PC-3 (cell line): ENCODE results near the gene NTN4. TPM values are rescaled to one million over a fixed set of nuclear protein-coding genes. Genes with fewer than 3 reads are reported as not detected.

Experiments
- ATAC-seq: fragments of 200-7000 bp; cut with Tn5 transposase; 2 replicates; pipeline ENCODE4 v1.9.1; 2020; ENCODE audit warnings: mild to moderate bottlenecking, moderate library complexity
- BruUV-seq: library from RNA; stranded (reverse); fragments of 400-500 nt; replicated peaks from 2 replicates; lab custom pipeline; 2021; lab: Mats Ljungman, UMichigan
- CTCF ChIA-PET: fragments of 300-600 bp; sonication (Branson Sonifier 250); formaldehyde crosslinking; loops from one replicate; lab custom pipeline; 2022; ENCODE audit warnings: antibody characterized with exemption; lab: Charles Lee
- POLR2A ChIA-PET: fragments of 300-600 bp; sonication (Branson Sonifier 250); formaldehyde crosslinking; loops from one replicate; lab custom pipeline; 2022; ENCODE audit warnings: antibody characterized with exemption; ENCODE audit not compliant: unreplicated experiment; lab: Charles Lee
- DNase-seq: peaks from one replicate; pipeline ENCODE4 v3.0.0-alpha.2; 2015
- H2AFZ ChIP-seq: fragments of 300-600 bp; sonication (generic); 2 replicates; pipeline ENCODE4 v1.6.0; 2016; ENCODE audit warnings: antibody characterized with exemption, low read length
- H3F3A ChIP-seq: fragments of 300-600 bp; sonication (generic); one replicate; pipeline ENCODE4 v1.6.0; 2017; ENCODE audit warnings: antibody characterized with exemption, low read length, control low read depth, mild to moderate bottlenecking; ENCODE audit not compliant: unreplicated experiment
- H3K27ac ChIP-seq: fragments of 300-600 bp; sonication (generic); 2 replicates; pipeline ENCODE4 v1.5.1; 2016; ENCODE audit warnings: mild to moderate bottlenecking, low read length
- H3K27me3 ChIP-seq: fragments of 300-600 bp; sonication (generic); 2 replicates; pipeline ENCODE4 v1.6.1; 2016; ENCODE audit warnings: low read length, mixed read lengths
- H3K36me3 ChIP-seq: fragments of 300-600 bp; sonication (generic); 2 replicates; pipeline ENCODE4 v1.6.1; 2016; ENCODE audit warnings: low read depth, mixed run types, low read length, mixed read lengths
- H3K4me1 ChIP-seq: fragments of 300-600 bp; sonication (generic); 2 replicates; pipeline ENCODE4 v1.5.1; 2016; ENCODE audit warnings: low read length; ENCODE audit not compliant: insufficient read depth
- H3K4me2 ChIP-seq: fragments of 300-600 bp; sonication (generic); 2 replicates; pipeline ENCODE4 v1.6.0; 2016; ENCODE audit warnings: low read length
- H3K4me3 ChIP-seq: fragments of 300-600 bp; sonication (generic); 2 replicates; pipeline ENCODE4 v1.5.1; 2016; ENCODE audit warnings: mild to moderate bottlenecking, low read length, mixed read lengths
- H3K79me2 ChIP-seq: fragments of 300-600 bp; sonication (generic); 2 replicates; pipeline ENCODE4 v1.6.1; 2017; ENCODE audit warnings: low read length, mixed read lengths
- H3K9ac ChIP-seq: fragments of 300-600 bp; sonication (generic); 2 replicates; pipeline ENCODE4 v1.6.0; 2016; ENCODE audit warnings: mild to moderate bottlenecking, low read length
- H3K9me2 ChIP-seq: fragments of 300-600 bp; sonication (generic); replicated peaks from 2 replicates; pipeline ENCODE4 v1.6.1; 2016; ENCODE audit warnings: mixed run types, low read length, mixed read lengths
- H3K9me3 ChIP-seq: fragments of 300-600 bp; sonication (generic); 2 replicates; pipeline ENCODE4 v1.6.1; 2016; ENCODE audit warnings: low read length, mixed read lengths
- H4K20me1 ChIP-seq: fragments of 300-600 bp; sonication (generic); 2 replicates; pipeline ENCODE4 v1.6.1; 2016; ENCODE audit warnings: low read length, mixed read lengths
- EZH2 ChIP-seq: fragments of 300-600 bp; sonication (generic); IDR thresholded peaks from one replicate; pipeline ENCODE4 v1.6.1; 2017; ENCODE audit warnings: antibody characterized with exemption, mild to moderate bottlenecking, low read length; ENCODE audit not compliant: unreplicated experiment
- EZH2phosphoT487 ChIP-seq: fragments of 300-600 bp; sonication (generic); IDR thresholded peaks from 2 replicates; pipeline ENCODE4 v1.6.1; 2018; ENCODE audit warnings: mild to moderate bottlenecking, antibody characterized with exemption, low read length, borderline replicate concordance
- intact Hi-C: fragments of 100-400 bp; cut with micrococcal nuclease; formaldehyde crosslinking; loops from 2 replicates; pipeline ENCODE4 v1.9.0; 2023
- total RNA-seq: library from RNA; depleted of rRNA; stranded (reverse); fragments of >200 nt; gene quantifications from 2 replicates; pipeline ENCODE4 v1.2.3, GENCODE V29; 2014
- TF ChIP-seq, protein P1 (sequence below): fragments of 300-600 bp; sonication (generic); conservative IDR thresholded peaks from 2 replicates; pipeline ENCODE4 v1.5.1; 2017; ENCODE audit warnings: antibody characterized with exemption, low read depth, mild to moderate bottlenecking, low read length

Gene NTN4
- total RNA-seq, 1 experiment from 2014 or later: 39.6 TPM

DNA sequence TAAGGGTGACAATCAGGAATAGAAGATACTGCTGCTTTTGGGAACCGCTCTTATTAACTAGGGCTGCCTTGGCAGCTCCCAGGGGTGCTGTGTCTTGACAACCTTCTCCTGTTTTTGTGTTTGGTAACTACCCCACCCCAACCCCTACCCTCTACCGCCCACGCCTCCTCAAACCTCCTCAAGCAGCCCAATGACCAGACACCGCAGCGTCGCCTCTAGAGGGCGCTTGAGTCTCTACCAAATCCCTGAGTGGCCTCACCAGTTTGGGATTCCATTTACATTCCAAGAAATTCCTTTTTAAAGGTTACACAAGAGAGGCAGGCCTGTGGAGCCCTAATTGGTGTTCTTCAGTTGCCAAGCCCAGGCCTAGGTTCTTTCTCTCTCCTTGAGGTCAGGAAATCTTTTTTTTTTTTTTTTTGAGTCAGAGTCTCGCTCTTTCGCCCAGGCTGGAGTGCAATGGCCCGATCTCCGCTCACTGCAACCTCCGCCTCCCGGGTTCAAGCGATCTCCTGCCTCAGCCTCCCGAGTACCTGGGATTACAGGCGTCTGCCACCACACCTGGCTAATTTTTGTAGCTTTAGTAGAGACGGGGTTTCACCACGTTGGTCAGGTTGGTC, 166.9 kb downstream of the NTN4 start:
- Histone ChIP-seq H3K9me2 (no peaks in the 10 kb centered on the region), H3K27ac (peak overlapping the region; percentile 14; the same call in 1 of the 2 replicates), H3F3A (no peaks in the 10 kb centered on the region), H4K20me1 (no peaks in the 10 kb centered on the region), H2AFZ (no peak overlapping the region), H3K9me3 (no peaks in the 10 kb centered on the region), H3K36me3 (no peaks in the 10 kb centered on the region), H3K27me3 (no peaks in the 10 kb centered on the region), H3K79me2 (no peaks in the 10 kb centered on the region), H3K4me1 (peaks cover 5% of the 10 kb centered on the region), H3K9ac (peak overlapping the region; percentile 28; the same call in 1 of the 2 replicates), H3K4me2 (no peak overlapping the region), H3K4me3 (no peak overlapping the region)
- TF ChIP-seq, protein P1, sequence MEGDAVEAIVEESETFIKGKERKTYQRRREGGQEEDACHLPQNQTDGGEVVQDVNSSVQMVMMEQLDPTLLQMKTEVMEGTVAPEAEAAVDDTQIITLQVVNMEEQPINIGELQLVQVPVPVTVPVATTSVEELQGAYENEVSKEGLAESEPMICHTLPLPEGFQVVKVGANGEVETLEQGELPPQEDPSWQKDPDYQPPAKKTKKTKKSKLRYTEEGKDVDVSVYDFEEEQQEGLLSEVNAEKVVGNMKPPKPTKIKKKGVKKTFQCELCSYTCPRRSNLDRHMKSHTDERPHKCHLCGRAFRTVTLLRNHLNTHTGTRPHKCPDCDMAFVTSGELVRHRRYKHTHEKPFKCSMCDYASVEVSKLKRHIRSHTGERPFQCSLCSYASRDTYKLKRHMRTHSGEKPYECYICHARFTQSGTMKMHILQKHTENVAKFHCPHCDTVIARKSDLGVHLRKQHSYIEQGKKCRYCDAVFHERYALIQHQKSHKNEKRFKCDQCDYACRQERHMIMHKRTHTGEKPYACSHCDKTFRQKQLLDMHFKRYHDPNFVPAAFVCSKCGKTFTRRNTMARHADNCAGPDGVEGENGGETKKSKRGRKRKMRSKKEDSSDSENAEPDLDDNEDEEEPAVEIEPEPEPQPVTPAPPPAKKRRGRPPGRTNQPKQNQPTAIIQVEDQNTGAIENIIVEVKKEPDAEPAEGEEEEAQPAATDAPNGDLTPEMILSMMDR: peak; percentile 87
- TF ChIP-seq EZH2phosphoT487: no peak
- TF ChIP-seq EZH2: no peak
- DNase-seq: peak; percentile 89
- intact Hi-C loops: loop anchor here (2.0 kb wide), 1 partner anchor 41 kb away; no protein-coding TSS in a partner anchor
- BruUV-seq: no TSS peak
- ChIA-PET POLR2A (no interaction called here), CTCF (no interaction called here)
- ATAC-seq: peak; percentile 94

GRCh38 chr12:95622879-95623278, 167.7 kb downstream of the NTN4 start:
- Histone ChIP-seq H3K9me2 (no peaks in the 10 kb centered on the region), H2AFZ (no peak overlapping the region), H3K9ac (peak overlapping the region; percentile 28; the same call in 1 of the 2 replicates), H3K4me1 (peaks cover 5% of the 10 kb centered on the region), H3K4me2 (no peak overlapping the region), H3K9me3 (no peaks in the 10 kb centered on the region), H3K4me3 (no peak overlapping the region), H3F3A (no peaks in the 10 kb centered on the region), H3K27me3 (no peaks in the 10 kb centered on the region), H3K79me2 (no peaks in the 10 kb centered on the region), H3K36me3 (no peaks in the 10 kb centered on the region), H4K20me1 (no peaks in the 10 kb centered on the region), H3K27ac (peak overlapping the region; percentile 14)
- POLR2A ChIA-PET: no interaction called here
- DNase-seq (peak; percentile 37), ATAC-seq (peak; percentile 55)
- BruUV-seq: no TSS peak
- intact Hi-C loops: loop anchor here (2.0 kb wide), 1 partner anchor 40 kb away; no protein-coding TSS in a partner anchor
- TF ChIP-seq, protein P1: no peak
- no peak for TF ChIP-seq EZH2
- TF ChIP-seq EZH2phosphoT487: no peak
- CTCF ChIA-PET: no interaction called here

- Histone ChIP-seq H3K27ac (no peak overlapping the region), H3K4me3 (no peak overlapping the region), H3K79me2 (no peaks in the 10 kb centered on the region), H3K9me2 (no peaks in the 10 kb centered on the region), H4K20me1 (no peaks in the 10 kb centered on the region), H3K36me3 (no peaks in the 10 kb centered on the region), H3K9me3 (no peaks in the 10 kb centered on the region), H3K4me1 (peaks cover 5% of the 10 kb centered on the region), H3K4me2 (no peak overlapping the region), H3F3A (no peaks in the 10 kb centered on the region), H3K9ac (no peak overlapping the region), H2AFZ (no peak overlapping the region), H3K27me3 (no peaks in the 10 kb centered on the region)
- no TSS peak for BruUV-seq
- ATAC-seq (no peak), DNase-seq (no peak)
- CTCF ChIA-PET: no interaction called here
- intact Hi-C loops: loop anchor here (2.0 kb wide), 1 partner anchor 39 kb away; no protein-coding TSS in a partner anchor
- POLR2A ChIA-PET: no interaction called here
- TF ChIP-seq EZH2: no peak
- TF ChIP-seq EZH2phosphoT487: no peak
- TF ChIP-seq, protein P1: no peak
Observed at GRCh38 chr12:95621725-95622124, 168.8 kb downstream of the NTN4 start.
